Mucosa of gallbladder (tissue), 1 donor: Measurements from ENCODE around the gene ZBTB49. TPM values are rescaled to one million over a fixed set of nuclear protein-coding genes. Genes with fewer than 3 reads are reported as not detected.
"Not testable (repeated sequence)": the region's sequence is repeated elsewhere in the genome, so short reads cannot be mapped to it uniquely, and the experiment has no call there.

Experiments used
- DNase-seq: peaks from one replicate; pipeline ENCODE4 v3.0.0-alpha.2; 2020; ENCODE audit warnings: low spot score
- total RNA-seq: library from RNA; stranded (reverse); gene quantifications from one replicate; pipeline ENCODE4 v1.2.1, GENCODE V29; 2021
- donor health status: DM: no; HTN: no; CAD: no.

Gene ZBTB49
- total RNA-seq, 1 donor from 2014 or later, result 5.8 TPM

DNA sequence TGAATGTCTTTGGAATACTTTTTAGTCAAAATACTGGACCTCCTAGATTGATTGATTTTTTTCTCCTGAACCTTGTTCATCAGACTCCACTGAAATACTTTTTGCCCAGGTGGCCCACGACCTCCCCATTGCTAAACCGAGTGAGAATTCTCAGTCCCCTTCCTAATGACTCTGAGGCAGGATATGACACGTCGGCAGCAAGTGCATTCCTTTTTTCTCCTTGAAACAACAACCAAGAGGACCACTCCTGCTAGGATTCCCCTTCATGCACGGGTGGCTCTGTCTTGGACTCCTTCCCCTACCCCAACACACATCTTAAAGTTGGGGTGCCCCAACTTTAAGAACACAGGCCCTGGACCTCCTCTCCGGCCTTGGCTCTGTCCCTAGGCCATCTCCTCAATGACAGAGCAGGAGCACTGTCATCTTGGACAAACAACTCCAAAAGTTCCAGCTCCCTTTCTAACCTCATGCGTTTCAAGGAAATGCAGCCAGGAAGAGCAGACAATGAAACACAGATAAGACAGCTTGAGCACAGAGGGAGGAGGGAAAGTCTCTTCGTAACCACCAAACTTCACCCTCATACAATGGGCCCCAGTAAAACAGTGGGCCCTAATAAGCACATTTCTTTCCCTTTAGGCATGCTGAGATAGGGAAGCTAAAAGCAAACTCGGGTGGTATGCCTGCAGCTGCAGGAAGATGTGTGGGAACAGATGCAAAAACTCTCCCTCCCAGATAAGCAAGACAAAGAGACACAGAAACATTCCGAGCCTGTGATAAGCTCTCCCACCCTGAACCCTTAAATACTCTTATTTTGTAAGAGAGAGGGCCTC is 33.9 kb downstream of the ZBTB49 start:
- DNase-seq, result no peak

DNA sequence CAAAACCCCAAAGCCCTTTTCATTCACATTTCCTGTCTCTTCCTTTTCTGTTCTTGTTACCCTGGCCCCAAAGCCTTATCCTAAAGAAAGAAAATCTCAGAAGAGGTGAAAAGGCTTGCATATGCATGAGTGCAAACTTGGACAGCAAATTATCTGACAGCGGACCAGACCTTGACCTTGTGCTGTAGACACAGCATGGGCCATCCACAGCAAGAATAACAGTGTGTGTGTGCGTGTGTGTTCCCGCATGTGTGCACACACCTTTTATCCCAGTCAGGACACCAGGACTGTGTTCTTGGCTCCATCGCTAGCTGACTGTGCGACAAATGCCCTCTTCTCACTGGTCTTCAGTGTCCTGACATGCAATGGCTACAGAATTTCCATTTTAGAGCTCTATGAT is 35.3 kb downstream of the ZBTB49 start:
- no peak for DNase-seq

DNA sequence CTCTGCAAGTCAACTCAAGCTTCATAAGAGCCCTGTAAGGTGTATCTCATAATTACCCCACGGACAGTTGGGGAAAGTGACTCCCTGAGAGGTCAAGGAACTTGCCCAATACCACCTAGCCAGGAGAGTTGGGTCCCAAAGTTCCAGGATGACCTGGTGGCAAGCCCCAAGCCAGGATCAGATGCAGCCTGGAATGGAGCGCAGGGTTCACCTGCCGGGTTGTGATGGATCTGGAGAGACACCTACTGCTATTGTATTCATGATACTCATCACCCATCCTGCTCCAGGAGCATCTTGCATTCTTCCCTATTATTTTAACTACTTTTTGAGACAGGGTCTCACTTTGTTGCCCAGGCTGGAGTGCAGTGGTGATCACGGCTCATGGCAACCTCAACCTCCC is 36.1 kb downstream of the ZBTB49 start:
- DNase-seq, result no peak

DNA sequence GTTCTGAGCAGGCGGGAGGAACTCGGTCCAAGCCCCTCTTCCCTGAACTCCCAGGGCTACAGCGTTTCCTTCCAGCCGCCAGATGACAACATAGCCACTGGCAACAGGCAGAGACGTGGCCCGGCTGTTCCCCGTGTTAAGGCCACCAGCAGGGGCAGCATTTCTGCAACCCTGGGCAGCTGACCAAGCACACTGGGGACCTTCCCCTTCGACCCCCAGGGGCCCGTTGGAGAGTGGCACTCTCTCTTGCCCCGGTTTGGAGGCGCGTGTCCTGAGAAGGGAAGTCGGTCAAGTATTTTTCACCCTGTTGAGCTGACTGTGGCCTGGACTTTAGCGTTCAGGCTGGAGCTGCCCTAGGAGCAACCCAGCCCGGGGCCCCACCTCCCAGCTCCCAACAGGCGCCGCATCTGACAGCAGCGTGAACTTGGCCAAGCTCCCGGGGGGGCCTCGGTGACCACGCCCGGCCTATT is 37.6 kb downstream of the ZBTB49 start:
- peak; percentile 17 for DNase-seq

DNA sequence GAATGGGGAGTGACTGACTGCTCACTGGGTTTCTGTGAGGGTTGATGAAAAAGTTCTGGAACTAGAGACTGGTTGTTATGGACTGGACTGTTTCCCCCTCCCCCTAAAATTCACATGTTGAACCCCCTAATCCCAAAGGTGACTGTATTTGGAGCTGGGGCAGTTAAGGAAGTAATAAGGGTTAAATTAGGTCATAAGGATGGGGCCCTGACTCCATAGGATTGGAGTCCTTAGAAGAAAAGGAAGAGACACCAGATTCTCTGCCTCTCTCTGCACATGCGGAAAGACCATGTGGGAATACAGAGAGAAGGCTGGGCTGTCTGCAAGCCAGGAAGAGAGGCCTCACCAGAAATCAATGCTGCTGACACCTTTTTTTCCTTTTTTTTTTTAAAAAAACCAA is 38.2 kb downstream of the ZBTB49 start:
- DNase-seq, result no peak

DNA sequence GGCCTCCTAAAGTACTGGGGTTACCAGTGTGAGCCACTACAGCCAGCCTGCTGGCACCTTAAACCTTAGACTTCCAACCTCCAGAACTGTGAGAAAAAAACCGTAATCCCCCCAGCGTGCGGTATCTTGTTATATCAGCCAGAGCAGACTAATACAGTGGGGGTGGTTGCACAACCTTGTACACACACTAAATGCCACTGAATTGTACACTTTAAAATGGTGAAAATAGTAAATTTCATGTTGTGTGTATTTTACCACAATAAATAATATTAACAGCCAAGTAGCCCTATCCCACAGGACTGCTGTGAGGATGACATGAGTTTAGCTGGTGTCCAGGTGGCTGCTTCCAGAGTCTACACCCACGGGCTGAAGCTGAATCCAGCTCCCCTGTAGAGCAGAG is 38.8 kb downstream of the ZBTB49 start:
- DNase-seq, result no peak

DNA sequence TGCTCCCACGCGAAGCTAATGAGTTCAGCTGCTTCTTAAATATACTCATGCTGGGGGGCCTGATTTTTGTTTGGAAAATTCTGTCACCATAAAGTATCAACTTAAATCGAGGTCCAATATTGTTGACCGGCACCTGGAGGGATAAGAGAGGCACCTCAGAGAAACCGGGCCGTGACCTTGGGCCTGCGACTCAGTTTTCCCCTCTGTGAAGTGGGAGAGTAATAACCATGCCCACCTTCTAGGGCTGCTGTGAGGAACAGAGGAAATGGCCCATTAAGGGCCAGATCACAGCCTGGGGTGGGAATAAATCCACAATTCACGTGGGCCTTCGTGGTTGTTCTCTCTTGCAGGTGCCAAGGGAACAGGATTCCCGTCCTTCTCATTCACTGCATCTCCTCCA is 39.4 kb downstream of the ZBTB49 start:
- DNase-seq, result no peak

DNA sequence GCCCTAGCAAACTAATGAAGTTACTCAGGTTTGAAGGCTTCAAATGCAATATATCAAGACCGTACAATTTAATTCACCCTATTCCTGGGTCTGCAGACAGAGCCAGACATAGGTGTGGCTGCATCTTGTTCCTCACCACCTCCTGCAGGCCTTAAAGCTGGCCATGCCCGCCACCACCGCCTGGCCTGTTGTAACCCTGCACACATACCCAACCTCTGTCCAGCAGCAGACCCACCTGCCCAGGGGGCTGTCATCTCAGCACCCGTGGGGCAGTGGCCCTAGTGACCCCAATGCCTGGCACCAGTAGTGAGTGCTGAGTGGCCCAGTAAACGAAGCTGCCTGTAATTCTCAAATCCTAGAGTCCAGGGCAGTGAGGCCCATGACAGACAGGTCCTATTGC is 40.7 kb downstream of the ZBTB49 start:
- DNase-seq, result no peak

DNA sequence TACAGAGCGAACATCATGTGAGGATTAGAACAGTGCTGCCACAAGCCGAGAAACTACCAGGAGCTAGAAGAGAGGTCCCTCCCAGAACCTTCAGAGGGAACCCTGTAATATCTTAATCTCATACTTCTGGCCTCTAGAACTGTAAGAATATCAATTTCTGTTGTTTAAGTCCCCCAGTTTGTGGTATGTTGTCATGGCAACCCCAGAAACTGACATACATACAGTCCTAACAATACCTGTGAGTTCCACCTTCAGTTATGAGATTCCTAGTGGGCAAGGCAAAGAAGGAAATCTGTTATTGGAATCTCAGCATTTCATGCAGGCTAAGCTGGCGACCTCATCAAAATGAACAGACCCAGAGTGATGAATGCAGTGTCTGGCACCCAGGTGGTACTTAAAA is 42.5 kb downstream of the ZBTB49 start:
- no peak for DNase-seq

DNA sequence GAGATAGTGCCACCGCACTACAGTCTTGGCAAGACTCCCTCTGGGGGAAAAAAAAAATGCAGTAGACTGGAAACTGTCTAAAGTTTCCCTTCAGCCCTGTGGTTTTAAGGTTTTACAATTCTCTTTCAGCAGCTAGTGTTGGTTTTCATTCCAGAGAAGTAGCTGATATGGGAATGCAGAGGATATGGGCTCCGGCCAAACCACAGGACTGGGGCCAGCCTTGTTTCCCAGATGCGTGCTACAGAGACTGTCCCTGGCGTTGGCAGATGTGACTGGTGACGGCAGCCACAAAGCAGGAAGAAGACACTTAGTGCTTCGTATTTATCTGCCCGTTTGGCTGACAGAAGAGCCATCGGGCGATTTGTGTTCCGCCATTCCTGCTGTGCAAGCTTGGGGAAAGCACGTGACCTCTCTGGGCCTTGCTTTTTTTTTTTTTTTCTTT is 43.2 kb downstream of the ZBTB49 start:
- DNase-seq, result peak; percentile 57

DNA sequence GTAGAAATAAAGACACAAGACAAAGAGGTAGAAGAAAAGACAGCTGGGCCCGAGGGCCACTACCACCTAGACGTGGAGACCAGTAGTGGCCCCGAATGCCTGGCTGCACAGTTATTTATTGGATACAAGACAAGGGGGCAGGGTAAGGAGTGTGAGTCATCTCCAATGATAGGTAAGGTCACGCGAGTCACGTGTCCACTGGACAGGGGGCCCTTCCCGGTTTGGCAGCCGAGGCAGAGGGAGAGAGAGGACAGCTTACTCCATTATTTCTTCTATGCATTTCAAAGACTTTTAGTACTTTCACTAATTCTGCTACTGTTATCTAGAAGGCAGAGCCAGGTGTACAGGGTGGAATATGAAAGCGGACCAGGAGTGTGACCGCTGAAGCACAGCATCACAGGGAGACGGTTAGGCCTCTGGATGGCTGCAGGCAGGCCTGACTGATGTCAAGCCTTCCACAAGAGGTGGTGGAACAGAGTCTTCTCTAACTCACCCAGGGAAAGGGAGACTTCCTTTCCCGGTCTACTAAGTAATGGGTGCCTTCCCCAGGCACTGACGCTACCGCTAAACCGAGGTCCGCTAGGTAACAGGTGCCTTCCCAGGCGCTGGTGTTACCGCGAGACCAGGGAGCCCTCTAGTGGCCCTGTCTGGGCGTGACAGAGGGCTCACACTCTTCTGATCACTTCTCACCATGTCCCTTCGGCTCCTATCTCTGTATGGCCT is 44.9 kb downstream of the ZBTB49 start:
- peak; percentile 66 for DNase-seq

DNA sequence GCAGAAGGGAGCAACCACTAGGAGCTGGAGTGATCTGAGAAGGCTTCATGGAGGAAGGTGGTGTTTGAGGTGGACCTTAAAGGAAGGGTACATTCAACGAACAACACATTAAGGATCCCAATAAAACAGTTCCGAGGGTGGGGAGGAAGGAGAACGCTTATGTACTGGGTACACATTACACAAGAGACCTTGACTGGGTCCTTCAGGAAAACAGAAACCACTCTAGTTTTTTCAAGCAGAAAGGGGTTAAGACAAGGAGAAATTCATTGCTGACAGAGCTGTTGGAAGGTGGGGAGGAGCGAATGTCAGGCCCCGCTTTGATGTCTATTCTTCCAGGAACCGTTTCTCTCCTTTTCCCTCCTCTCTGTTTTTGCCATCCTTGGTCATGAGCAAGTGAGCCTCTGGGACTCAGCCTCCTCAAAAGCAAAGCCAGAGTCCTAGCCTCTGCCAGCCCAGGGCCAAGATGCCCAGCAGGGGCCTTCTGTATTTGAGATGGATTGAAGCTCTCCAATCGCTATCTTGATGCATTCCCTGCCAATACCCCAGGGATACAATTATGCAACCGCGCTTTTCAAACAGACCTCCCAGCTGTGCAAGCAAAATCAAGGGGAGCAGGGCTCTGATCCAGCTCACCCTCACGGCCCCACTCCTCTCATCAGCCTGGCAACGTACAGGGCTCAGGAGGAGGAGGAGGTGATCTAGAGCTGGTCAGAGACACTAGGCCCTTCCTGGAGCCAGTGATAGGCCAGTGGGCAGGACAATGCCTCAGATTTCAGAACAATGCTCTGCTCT is 48.4 kb downstream of the ZBTB49 start:
- no peak for DNase-seq

DNA sequence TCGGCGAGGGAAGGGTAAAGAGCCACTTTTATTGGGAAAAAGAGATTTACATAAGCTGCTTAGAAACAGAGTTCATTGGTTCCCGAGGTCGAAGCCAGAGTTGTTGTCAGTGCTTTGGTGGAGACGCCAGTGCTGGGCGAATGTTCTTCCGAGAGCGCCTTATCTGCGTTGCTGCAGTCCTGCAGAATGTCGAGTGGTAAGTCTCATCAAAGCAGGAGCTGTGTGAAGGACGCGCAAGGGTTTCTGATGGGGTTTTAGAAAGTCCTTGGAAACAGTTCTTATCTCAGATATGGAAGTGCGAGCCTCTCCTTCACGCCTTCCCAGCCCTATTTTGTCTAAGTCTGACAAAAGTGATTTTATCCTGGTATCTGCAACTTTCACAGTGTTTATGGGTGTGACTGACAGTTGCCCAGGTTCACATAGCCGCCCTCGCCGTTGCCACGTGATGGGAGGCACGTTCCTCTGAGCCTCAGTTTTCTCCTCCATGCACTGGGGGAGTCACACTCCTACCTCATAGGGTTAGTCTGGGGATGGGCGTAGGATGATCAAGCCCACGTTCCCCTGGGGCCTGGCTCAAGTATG is 49.5 kb downstream of the ZBTB49 start:
- DNase-seq, result no peak

DNA sequence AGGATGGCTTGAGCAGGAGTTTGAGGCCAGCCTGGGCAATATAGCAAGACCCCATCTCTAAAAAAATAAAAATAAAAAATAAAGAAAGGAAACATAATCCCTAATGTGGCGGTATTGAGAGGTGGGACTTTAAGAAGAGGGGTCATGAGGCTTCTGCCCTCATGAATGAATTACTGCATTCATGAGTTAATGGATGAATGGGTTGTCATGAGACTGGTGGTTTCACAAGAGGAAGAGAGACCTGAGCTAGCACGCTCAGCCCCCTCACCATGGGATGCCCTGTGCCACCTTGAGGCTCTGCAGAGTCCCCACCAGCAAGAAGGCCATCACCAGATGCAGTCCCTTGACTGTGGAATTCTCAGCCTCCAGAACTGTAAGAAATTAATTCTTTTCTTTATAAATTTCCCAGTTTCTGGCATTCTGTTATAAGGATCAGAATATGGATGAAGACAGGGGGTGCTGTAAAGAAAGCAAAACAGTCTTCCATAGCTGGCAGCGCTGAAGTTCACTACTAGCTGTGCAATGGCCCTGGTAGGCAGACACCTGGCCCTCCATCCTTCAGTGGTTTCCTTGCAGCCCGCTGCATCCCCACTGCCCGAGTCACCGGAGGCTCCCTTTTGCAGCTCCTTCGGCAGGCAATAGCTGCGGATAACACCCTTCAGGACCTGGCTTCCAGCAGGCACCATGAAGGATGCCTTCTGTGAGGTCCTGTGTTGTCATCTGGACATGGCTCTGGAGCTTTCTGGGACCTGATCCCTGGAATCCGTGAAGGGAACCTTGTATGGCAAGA is 52.0 kb downstream of the ZBTB49 start:
- no peak for DNase-seq

DNA sequence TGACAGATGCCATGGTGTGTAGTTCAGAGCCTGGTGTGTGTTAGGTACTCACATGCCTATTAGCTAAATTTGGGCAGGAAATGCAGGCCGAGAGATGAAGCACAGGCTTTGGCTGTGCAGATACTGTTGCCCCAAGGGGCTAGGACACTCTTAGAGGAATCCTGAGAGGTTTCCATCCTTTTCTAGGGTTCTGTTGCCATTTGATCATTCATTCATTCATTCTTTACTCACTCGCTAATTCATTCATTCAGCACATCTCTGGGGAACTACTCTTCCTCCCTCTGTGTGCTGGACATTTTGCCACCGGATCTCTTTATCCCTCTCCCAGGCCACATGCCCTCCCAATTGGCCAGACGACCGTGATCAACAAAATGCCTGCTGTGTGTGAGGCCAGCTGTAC is 53.0 kb downstream of the ZBTB49 start:
- no peak for DNase-seq

DNA sequence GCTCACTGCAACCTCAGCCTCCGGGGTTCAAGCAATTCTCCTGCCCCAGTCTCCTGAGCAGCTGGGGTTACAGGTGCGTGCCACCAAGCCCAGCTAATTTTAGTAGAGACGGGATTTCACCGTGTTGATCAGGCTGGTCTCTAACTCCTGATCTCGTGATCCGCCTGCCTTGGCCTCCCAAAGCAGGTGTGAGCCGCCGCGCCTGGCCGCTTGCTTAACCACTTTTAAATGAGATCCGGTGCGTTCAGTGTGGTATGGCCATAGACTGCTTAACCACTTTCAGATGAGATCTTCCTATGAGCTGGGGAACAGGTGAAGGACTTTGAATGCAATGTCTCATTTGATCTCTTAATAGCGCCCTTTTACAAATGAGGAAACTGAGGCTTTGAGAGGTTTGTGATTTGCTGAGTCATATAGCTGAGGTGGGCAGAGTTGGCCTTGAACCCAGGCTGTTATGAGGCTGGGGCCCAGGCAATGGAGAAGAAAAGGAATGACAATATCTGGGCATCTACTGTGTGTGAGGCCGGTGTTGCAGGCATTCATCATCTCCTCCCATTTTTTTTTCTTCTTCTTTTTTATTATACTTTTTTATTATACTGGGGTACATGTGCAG is 55.0 kb downstream of the ZBTB49 start:
- no peak for DNase-seq

DNA sequence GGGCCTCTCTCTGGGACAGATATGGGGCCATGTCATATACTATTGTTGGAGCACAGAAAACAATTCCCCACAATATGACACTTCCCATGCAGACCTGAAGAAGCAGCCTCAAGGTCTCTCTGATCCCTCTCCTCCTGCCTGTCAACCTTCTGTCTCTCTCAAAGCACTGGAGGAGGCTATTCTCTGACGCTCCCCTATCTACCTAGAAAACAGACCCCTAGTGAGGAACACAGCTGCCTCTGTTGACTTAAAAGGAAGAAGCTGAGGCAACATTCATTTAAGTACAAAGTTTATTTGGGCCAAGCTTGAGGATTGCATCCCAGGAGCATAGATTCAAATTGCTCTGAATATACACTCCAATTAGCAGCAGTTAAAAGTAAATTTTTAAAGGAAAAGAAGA is 57.5 kb downstream of the ZBTB49 start:
- DNase-seq, result no peak

DNA sequence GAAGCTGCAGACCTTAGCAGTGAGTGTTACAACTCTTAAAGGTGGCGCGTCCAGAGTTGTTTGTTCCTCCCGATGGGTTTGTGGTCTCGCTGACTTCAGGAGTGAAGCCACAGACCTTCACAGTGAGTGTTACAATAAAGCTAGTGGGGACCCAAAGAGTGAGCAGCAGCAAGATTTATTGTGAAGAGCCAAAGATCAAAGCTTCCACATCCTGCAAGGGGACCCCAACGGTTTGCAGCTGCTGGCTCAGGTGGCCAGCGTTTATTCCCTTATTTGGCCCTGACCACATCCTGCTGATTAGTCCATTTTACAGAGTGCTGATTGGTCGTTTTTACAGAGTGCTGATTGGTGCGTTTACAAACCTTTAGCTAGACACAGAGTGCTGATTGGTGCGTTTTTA is 58.5 kb downstream of the ZBTB49 start:
- not testable (repeated sequence) for DNase-seq

DNA sequence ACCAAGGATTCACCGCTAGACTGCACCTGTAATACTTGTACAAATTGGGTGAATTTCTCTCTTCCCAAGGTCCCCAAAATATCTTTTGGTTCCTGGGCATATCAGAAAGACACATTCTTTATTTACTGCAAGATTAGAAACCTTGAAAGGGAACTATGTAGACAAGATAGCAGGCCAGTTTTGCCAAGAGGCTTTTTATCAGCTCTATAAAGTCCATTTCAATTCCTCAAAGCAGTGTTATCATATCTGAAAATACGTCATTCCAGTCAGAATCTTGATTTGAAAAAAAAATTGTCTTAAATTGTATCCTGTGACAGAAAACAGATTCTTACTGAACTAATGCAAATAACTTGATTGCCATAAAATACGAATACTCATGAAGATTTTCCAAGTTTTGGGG is 59.8 kb downstream of the ZBTB49 start:
- DNase-seq, result no peak

DNA sequence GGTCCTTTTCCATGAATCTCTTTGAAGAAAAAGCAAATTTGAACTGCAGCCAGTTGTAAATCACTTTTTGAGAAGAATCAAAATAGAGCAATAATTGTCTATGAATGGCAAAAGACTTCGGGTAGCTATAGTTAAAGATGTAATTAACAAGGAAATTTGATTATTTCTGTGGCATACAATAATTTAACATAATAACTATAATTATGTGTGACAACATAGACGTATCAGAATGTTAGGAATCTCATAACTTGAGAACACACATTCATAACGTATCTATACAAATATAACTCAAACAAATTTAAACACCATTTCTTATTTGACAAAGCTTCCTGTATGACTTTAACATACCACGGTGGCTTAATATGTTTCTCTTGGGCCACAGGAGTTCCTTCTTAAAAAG is 60.9 kb downstream of the ZBTB49 start:
- DNase-seq, result no peak

DNA sequence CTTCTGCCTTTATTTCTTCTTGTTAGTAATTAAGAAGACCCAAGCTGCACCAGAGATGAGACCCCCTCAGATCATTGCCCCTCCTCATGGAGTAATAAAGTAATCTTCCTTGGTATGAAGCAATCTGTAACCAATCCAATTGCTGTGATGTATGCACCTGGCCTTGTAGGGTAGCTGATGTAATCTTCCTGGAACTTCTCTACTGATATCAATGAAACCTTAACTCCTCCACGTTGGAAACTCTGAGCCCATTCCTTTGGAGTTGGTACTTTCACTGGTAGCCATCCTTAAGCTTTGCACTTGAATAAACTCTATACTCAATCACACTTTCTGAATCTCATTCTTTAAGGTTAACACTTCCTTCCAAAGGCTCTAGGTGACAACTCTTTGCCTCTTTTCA is 65.3 kb downstream of the ZBTB49 start:
- no peak for DNase-seq
